ENCODE results near the gene OR52K2. TPM values are rescaled to one million over a fixed set of nuclear protein-coding genes. Genes with fewer than 3 reads are reported as not detected.

OR52K2 gene
- not detected in 2 replicates for total RNA-seq

DNA sequence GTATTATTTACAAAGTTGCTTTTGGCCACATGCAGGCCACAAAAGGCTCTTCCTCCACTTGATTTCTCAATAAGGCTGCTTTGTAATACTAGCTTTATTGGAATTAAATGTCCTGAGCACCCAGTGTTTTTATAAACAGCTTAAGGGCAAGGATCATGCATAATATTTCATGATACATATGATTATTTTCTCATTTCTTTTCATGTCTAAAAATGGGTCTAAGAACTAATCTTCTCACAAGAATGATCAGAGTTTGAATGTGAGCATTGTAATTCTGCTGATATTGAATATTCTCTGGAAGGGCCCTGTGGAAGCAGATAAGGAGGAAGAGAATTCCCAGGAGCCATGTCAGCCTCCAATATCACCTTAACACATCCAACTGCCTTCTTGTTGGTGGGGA is at the start of gene OR52K2:
TSS of gene OR52K2 (plus strand) at position 301 of the 400 bp plus-strand sequence. CDS start at position 346, 45 bp downstream.

DNA sequence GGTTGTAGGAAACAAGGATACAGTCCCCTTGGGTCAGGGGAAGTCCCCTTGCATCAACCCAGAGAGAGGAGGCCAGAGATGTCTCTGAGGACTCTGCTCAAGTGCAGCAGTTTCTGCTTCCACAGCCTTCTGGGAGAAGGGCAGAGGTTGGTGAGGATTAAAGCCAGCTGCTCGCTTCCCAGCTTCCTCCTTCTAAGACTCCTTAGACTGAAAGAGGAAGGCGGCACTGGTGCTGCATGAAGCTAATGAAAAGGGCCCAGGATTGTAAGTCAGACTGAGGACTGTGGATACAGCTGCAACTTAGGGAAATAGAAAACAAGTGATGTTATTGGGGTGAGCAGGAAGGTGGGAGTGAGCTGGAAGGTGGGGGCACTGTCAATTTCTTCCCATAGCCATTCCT is 33.4 kb downstream of the OR52K2 start, which contains the start of gene OR52K1:
TSS of gene OR52K1 (plus strand) at position 202 of the 400 bp plus-strand sequence. CDS start 6,255 bp downstream, outside the sequence.

Other genes starting within 250 kb of the OR52K2 start
- gene OR52B4, start 80.9 kb upstream of the OR52K2 start, total RNA-seq, result not detected in 2 replicates
- 27.0 and 28.4 TPM in 2 replicates for gene TRIM21, start 55.6 kb upstream of the OR52K2 start, total RNA-seq
- gene OR52K1, start 33.4 kb downstream of the OR52K2 start, total RNA-seq, result not detected in 2 replicates
- not detected in 2 replicates for gene OR52M1, start 95.9 kb downstream of the OR52K2 start, total RNA-seq
- not detected in 2 replicates for gene OR52I2, start 132.4 kb downstream of the OR52K2 start, total RNA-seq
- not detected in 2 replicates for gene OR52I1, start 144.7 kb downstream of the OR52K2 start, total RNA-seq
- gene TRIM68, start 158.9 kb downstream of the OR52K2 start, total RNA-seq, result 10.2 and 10.9 TPM in 2 replicates
- not detected in 2 replicates for gene OR51D1, start 188.2 kb downstream of the OR52K2 start, total RNA-seq
- gene OR51E1, start 194.7 kb downstream of the OR52K2 start, total RNA-seq, result not detected in 2 replicates
- 0.12 TPM in 1 of 2 replicates, not detected in the other for gene OR51E2, start 248.6 kb downstream of the OR52K2 start, total RNA-seq

All from hair follicle dermal papilla cell (primary cell).